GM12878 (cell line): ENCODE data around the gene VWA8. TPM values are rescaled to one million over a fixed set of nuclear protein-coding genes. Genes with fewer than 3 reads are reported as not detected.

ENCODE experiments used
- ATAC-seq: fragments of 200-7000 bp; cut with Tn5 transposase; 3 replicates; pipeline ENCODE4 v1.9.1; 2020; ENCODE audit warnings: mild to moderate bottlenecking, moderate library complexity
- BruUV-seq: library from RNA; stranded (reverse); fragments of 400-500 nt; replicated peaks from 2 replicates; lab custom pipeline; 2021; lab: Mats Ljungman, UMichigan
- CTCF ChIA-PET: fragments of 300-600 bp; sonication (Branson Sonifier 250); formaldehyde crosslinking; extraction: SDS; loops from one replicate; lab custom pipeline; 2021; ENCODE audit warnings: inconsistent platforms; lab: Yijun Ruan, JAX
- POLR2A ChIA-PET: fragments of 350-600 bp; formaldehyde crosslinking; extraction: SDS; loops from one replicate; lab custom pipeline; 2021; ENCODE audit warnings: inconsistent platforms; lab: Charles Lee
- RAD21 ChIA-PET: fragments of 300-600 bp; sonication (Branson Sonifier 250); formaldehyde crosslinking; loops from one replicate; lab custom pipeline; 2023; ENCODE audit warnings: antibody characterized with exemption; ENCODE audit not compliant: unreplicated experiment; lab: Charles Lee
- SMC1A ChIA-PET: fragments of 300-600 bp; sonication (Branson Sonifier 250); formaldehyde crosslinking; loops from one replicate; lab custom pipeline; 2023; ENCODE audit not compliant: unreplicated experiment, uncharacterized antibody; lab: Charles Lee
- DNase-seq: peaks from one replicate; pipeline ENCODE4 v3.0.0-alpha.2; 2011; ENCODE audit warnings: low read depth, low spot score
- FAIRE-seq: peaks from 3 replicates; lab custom pipeline; 2011; peaks lifted over from hg19 to GRCh38; lab: Jason Lieb, UNC
- H2AFZ ChIP-seq: 2 replicates; pipeline ENCODE4 v1.6.0; 2011; ENCODE audit warnings: low read depth, low read length, control low read depth; ENCODE audit not compliant: control insufficient read depth
- H3K27ac ChIP-seq: 2 replicates; pipeline ENCODE4 v1.5.1; 2011; ENCODE audit warnings: control low read depth; ENCODE audit not compliant: control insufficient read depth, insufficient read depth
- H3K27me3 ChIP-seq, 2 experiments: replicated peaks in 1 of 2; 2 replicates each; pipeline versions ENCODE4 v1.6.0 to v1.6.1; 2011; ENCODE audit warnings: low read length in 1 of 2; ENCODE audit not compliant: control insufficient read depth in 2 of 2, insufficient read depth in 2 of 2
- H3K36me3 ChIP-seq, 2 experiments: 2 replicates each; pipeline ENCODE4 v1.5.1; 2011; ENCODE audit warnings: low read length in 1 of 2; ENCODE audit not compliant: control insufficient read depth in 2 of 2, insufficient read depth in 2 of 2
- H3K4me1 ChIP-seq: 2 replicates; pipeline ENCODE4 v1.6.1; 2011; ENCODE audit warnings: mild to moderate bottlenecking, low read length, moderate library complexity, mixed read lengths; ENCODE audit not compliant: control insufficient read depth, insufficient read depth
- H3K4me2 ChIP-seq: 2 replicates; pipeline ENCODE4 v1.6.0; 2011; ENCODE audit warnings: control low read depth; ENCODE audit not compliant: control insufficient read depth, insufficient read depth
- H3K4me3 ChIP-seq: fragments of 200-600 bp; sonication (generic); 2 replicates; pipeline ENCODE4 v1.5.1; 2016
- H3K79me2 ChIP-seq: 2 replicates; pipeline ENCODE4 v1.6.0; 2011; ENCODE audit warnings: low read length; ENCODE audit not compliant: control insufficient read depth, insufficient read depth
- H3K9ac ChIP-seq: 2 replicates; pipeline ENCODE4 v1.8.0; 2011; ENCODE audit warnings: low read length, control low read depth, mixed read lengths; ENCODE audit not compliant: control insufficient read depth, insufficient read depth
- H3K9me3 ChIP-seq: replicated peaks from 3 replicates; pipeline ENCODE4 v1.5.1; 2011; ENCODE audit warnings: mild to moderate bottlenecking, low read length; ENCODE audit not compliant: control insufficient read depth, insufficient read depth
- H4K20me1 ChIP-seq: 2 replicates; pipeline ENCODE4 v1.6.0; 2011; ENCODE audit not compliant: control insufficient read depth, insufficient read depth
- CBFB ChIP-seq: IDR thresholded peaks from 2 replicates; pipeline ENCODE4 v1.6.1; 2016; ENCODE audit warnings: antibody characterized with exemption, low read depth
- CBX3 ChIP-seq: fragments of 200-600 bp; sonication (generic); IDR thresholded peaks from 2 replicates; pipeline ENCODE4 v1.6.1; 2016; ENCODE audit warnings: low read depth, borderline replicate concordance
- EGR1 ChIP-seq, 2 experiments: IDR thresholded peaks; 1 replicate in 1 of 2; 2 replicates in 1 of 2; pipeline ENCODE4 v1.6.1; 2011 to 2012; ENCODE audit warnings: low read depth in 2 of 2, low read length in 2 of 2, borderline replicate concordance in 1 of 2, mild to moderate bottlenecking in 1 of 2, moderate library complexity in 1 of 2
- FOXM1 ChIP-seq: IDR thresholded peaks from 2 replicates; pipeline ENCODE4 v1.6.1; 2012; ENCODE audit warnings: low read depth, mild to moderate bottlenecking, inconsistent platforms, low read length, moderate library complexity
- JUNB ChIP-seq: IDR thresholded peaks from 2 replicates; pipeline ENCODE4 v1.6.1; 2016; ENCODE audit warnings: antibody characterized with exemption, mild to moderate bottlenecking
- JUND ChIP-seq: IDR thresholded peaks from 2 replicates; pipeline ENCODE4 v1.6.1; 2012; ENCODE audit warnings: low read depth, mild to moderate bottlenecking, low read length, improper control_type of control experiment, moderate library complexity
- RAD51 ChIP-seq: fragments of 450-650 bp; IDR thresholded peaks from 2 replicates; pipeline ENCODE4 v1.6.1; 2016; ENCODE audit warnings: moderate library complexity, mild to moderate bottlenecking, inconsistent platforms
- STAT1 ChIP-seq: fragments of 450-650 bp; conservative IDR thresholded peaks from 2 replicates; pipeline ENCODE4 v1.6.1; 2014; ENCODE audit warnings: antibody characterized with exemption, mild to moderate bottlenecking
- USF2 ChIP-seq: IDR thresholded peaks from 2 replicates; pipeline ENCODE4 v1.6.1; 2011; ENCODE audit warnings: low read depth, low read length, improper control_type of control experiment, borderline replicate concordance
- ZNF687 ChIP-seq: fragments of 450-650 bp; IDR thresholded peaks from 2 replicates; pipeline ENCODE4 v1.6.1; 2017; ENCODE audit warnings: mild to moderate bottlenecking, moderate library complexity
- WGBS: methylation state at CpG from one replicate; pipeline ENCODE4 v1.1.6; 2016; ENCODE audit warnings: low lambda C conversion rate; ENCODE audit not compliant: insufficient replicate concordance, insufficient coverage; ENCODE audit errors: missing lambda C conversion rate; 5-methylcytosine and 5-hydroxymethylcytosine counted together
- in situ Hi-C: fragments of 300-500 bp; cut with MboI; formaldehyde crosslinking; loops from 9 replicates; pipeline ENCODE4 v1.14.3; 2018; ENCODE audit warnings: mixed read lengths
- intact Hi-C: fragments of 100-400 bp; cut with micrococcal nuclease; formaldehyde crosslinking; loops from one replicate; pipeline ENCODE4 v1.14.2; 2022; ENCODE audit not compliant: unreplicated experiment
- polyA plus RNA-seq, 11 experiments: library from polyadenylated mRNA; depleted of rRNA in 4 of 11; unstranded in 6 of 11; stranded (reverse) in 5 of 11; fragments of >200 nt; fragmentation: Nextera tagmentation in 4 of 11; fragmentation: Illumina TruSeq in 1 of 11; extraction: Ambion mirVana in 4 of 11; extraction: Trizol in 1 of 11; gene quantifications; 1 replicate in 1 of 11; 2 replicates in 10 of 11; pipeline versions ENCODE4 v1.2.1 to v1.2.3, GENCODE V29; 2011 to 2016; ENCODE audit warnings: inconsistent platforms in 2 of 11, missing spikeins in 2 of 11, low read depth in 1 of 11
- total RNA-seq, 4 experiments: library from RNA; depleted of rRNA in 3 of 4; stranded (reverse); fragments of >200 nt in 3 of 4; fragmentation: Illumina TruSeq in 1 of 4; extraction: Trizol in 1 of 4; gene quantifications; 2 replicates each; pipeline versions ENCODE4 v1.2.1 to v1.2.3, GENCODE V29; 2013 to 2021

VWA8 gene
- total and polyA plus RNA-seq, 10 of the 15 experiments (the other 5 are each of a cell fraction or from before 2014, with no cell fraction given) = 3.0 to 21.8 (median 13.5) TPM

GRCh38 chr13:41935501-41935900 is 25.4 kb downstream of the VWA8 start:
- Histone ChIP-seq H3K4me1 (no peaks in the 10 kb centered on the region), H3K79me2 (peaks cover 4% of the 10 kb centered on the region), H3K36me3 (peaks cover 0 to 2% of the 10 kb centered on the region in 2 experiments; a peak in 2 of 4 replicates), H3K9me3 (peaks cover under 1% of the 10 kb centered on the region; the same call in 2 of the 3 replicates), H3K4me2 (no peak overlapping the region), H3K27me3 (no peaks in the 10 kb centered on the region), H2AFZ (no peak overlapping the region), H3K27ac (no peak overlapping the region), H3K9ac (no peak overlapping the region), H3K4me3 (no peak overlapping the region), H4K20me1 (no peaks in the 10 kb centered on the region)
- intact Hi-C loops (no loop called here), in situ Hi-C loops (no loop called here)
- 88% methylated on average over 1 of the region's 1 CpG for WGBS
- ChIA-PET POLR2A (interaction anchor here (0.6 kb wide), 1 partner anchor 13 kb away, joined by 5 read pairs; no protein-coding TSS in a partner anchor), SMC1A (interaction anchor here (0.7 to 1.6 kb wide), 3 partner anchors 9 to 154 kb away, joined by 3 to 5 read pairs (median 4); no protein-coding TSS in a partner anchor), RAD21 (no interaction called here), CTCF (interaction anchor here (0.9 to 1.7 kb wide), 4 partner anchors 9 to 68 kb away, joined by 3 to 7 read pairs (median 4); no protein-coding TSS in a partner anchor)
- no peak for FAIRE-seq
- no peak for DNase-seq
- no peak for TF ChIP-seq STAT1
- TF ChIP-seq EGR1 (IDR thresholded peaks at IDR 0.05; ENCODE audit: borderline replicate concordance in 1 of 2, low read depth in 2 of 2, low read length in 2 of 2) = no peak
- no peak for TF ChIP-seq RAD51
- TF ChIP-seq JUND = no peak
- no peak for TF ChIP-seq CBX3
- no peak for TF ChIP-seq CBFB
- no peak for TF ChIP-seq FOXM1
- no peak for TF ChIP-seq ZNF687
- TF ChIP-seq JUNB = no peak
- TF ChIP-seq USF2 = no peak
- peak; percentile 27; the same call in 1 of the 3 replicates for ATAC-seq
- no TSS peak for BruUV-seq
